K562 (cell line): ENCODE results near the gene TPCN1. TPM values are rescaled to one million over a fixed set of nuclear protein-coding genes. Genes with fewer than 3 reads are reported as not detected.

Experiments used
- ATAC-seq: fragments of 200-7000 bp; cut with Tn5 transposase; 3 replicates; pipeline ENCODE4 v1.9.1; 2020; ENCODE audit warnings: moderate library complexity
- BruUV-seq: library from RNA; stranded (reverse); fragments of 400-500 nt; replicated peaks from 2 replicates; lab custom pipeline; 2021; lab: Mats Ljungman, UMichigan
- CTCF ChIA-PET: fragments of 300-600 bp; formaldehyde crosslinking; extraction: SDS; loops from one replicate; lab custom pipeline; 2021; ENCODE audit warnings: low intra/inter-chr PET ratio; lab: Yijun Ruan, JAX
- POLR2A ChIA-PET: fragments of 300-600, 350-650 bp; sonication (Branson Sonifier 250); formaldehyde crosslinking; extraction: SDS; loops from one replicate; lab custom pipeline; 2021; ENCODE audit warnings: antibody characterized with exemption, inconsistent platforms; lab: Yijun Ruan, JAX
- DNase-seq, 4 experiments: peaks; one replicate each; pipeline versions ENCODE4 v3.0.0 to v3.0.0-alpha.2; 2011 to 2018; ENCODE audit warnings: low spot score in 3 of 4, mixed read lengths in 3 of 4; ENCODE audit errors: extremely low read depth in 1 of 4
- FAIRE-seq: peaks from 2 replicates; lab custom pipeline; 2011; peaks lifted over from hg19 to GRCh38; lab: Jason Lieb, UNC
- H2AFZ ChIP-seq: 2 replicates; pipeline ENCODE4 v1.6.0; 2011; ENCODE audit warnings: low read depth, low read length, control low read depth, inconsistent platforms
- H3K27ac ChIP-seq: fragments of 200-600 bp; 3 replicates; pipeline ENCODE4 v1.8.0; 2011; ENCODE audit warnings: low read depth, mild to moderate bottlenecking, control low read depth, inconsistent platforms, low read length, moderate library complexity, mixed read lengths; ENCODE audit errors: extremely low read depth
- H3K27me3 ChIP-seq, 2 experiments: fragments of 300-600 bp in 1 of 2; 2 replicates in 1 of 2; 3 replicates in 1 of 2; pipeline versions ENCODE4 v1.6.0 to v1.8.0; 2011; ENCODE audit warnings: inconsistent platforms in 2 of 2, low read length in 2 of 2, mild to moderate bottlenecking in 1 of 2, mixed read lengths in 1 of 2, moderate library complexity in 1 of 2; ENCODE audit not compliant: control insufficient read depth in 2 of 2, insufficient read depth in 2 of 2
- H3K36me3 ChIP-seq: fragments of 300-600 bp; 3 replicates; pipeline ENCODE4 v1.8.0; 2011; ENCODE audit warnings: mild to moderate bottlenecking, low read length, inconsistent platforms; ENCODE audit not compliant: control insufficient read depth, insufficient read depth
- H3K4me1 ChIP-seq, 2 experiments: fragments of 200-600 bp in 1 of 2; replicated peaks in 1 of 2; 2 replicates in 1 of 2; 3 replicates in 1 of 2; pipeline versions ENCODE4 v1.5.1 to v1.8.0; 2011; ENCODE audit warnings: inconsistent platforms in 2 of 2, low read length in 2 of 2, mild to moderate bottlenecking in 1 of 2, mixed read lengths in 1 of 2, moderate library complexity in 1 of 2; ENCODE audit not compliant: control insufficient read depth in 2 of 2, insufficient read depth in 2 of 2
- H3K4me2 ChIP-seq: 2 replicates; pipeline ENCODE4 v1.6.1; 2011; ENCODE audit warnings: low read length, control low read depth, inconsistent platforms, mixed read lengths; ENCODE audit not compliant: insufficient read depth
- H3K4me3 ChIP-seq: fragments of 200-600 bp; sonication (generic), shearing (Covaris generic); 2 replicates; pipeline ENCODE4 v1.5.1; 2016; ENCODE audit warnings: control low read depth, inconsistent platforms
- H3K79me2 ChIP-seq: fragments of 200-600 bp; 3 replicates; pipeline ENCODE4 v1.8.0; 2011; ENCODE audit warnings: low read length, inconsistent platforms; ENCODE audit not compliant: control insufficient read depth, insufficient read depth
- H3K9ac ChIP-seq, 2 experiments: 2 replicates each; pipeline versions ENCODE4 v1.6.0 to v1.6.1; 2011; ENCODE audit warnings: low read depth in 2 of 2, low read length in 2 of 2, control low read depth in 1 of 2, inconsistent platforms in 1 of 2, mild to moderate bottlenecking in 1 of 2, mixed read lengths in 1 of 2; ENCODE audit not compliant: insufficient read depth in 1 of 2
- H3K9me1 ChIP-seq: one replicate; pipeline ENCODE4 v1.6.0; 2011; ENCODE audit warnings: inconsistent platforms, mild to moderate bottlenecking, low read length, moderate library complexity; ENCODE audit not compliant: control insufficient read depth, insufficient read depth
- H3K9me3 ChIP-seq: replicated peaks from 2 replicates; pipeline ENCODE4 v1.5.1; 2011; ENCODE audit warnings: low read depth, low read length, inconsistent platforms; ENCODE audit not compliant: control insufficient read depth, insufficient read depth
- H4K20me1 ChIP-seq: replicated peaks from 2 replicates; pipeline ENCODE4 v1.6.1; 2011; ENCODE audit warnings: low read length, inconsistent platforms, mixed read lengths; ENCODE audit not compliant: control insufficient read depth, insufficient read depth
- ATF3 ChIP-seq, 2 experiments: fragments of 450-650 bp in 1 of 2; sonication (generic) in 1 of 2; formaldehyde crosslinking in 1 of 2; IDR thresholded peaks in 1 of 2; conservative IDR thresholded peaks in 1 of 2; 2 replicates each; pipeline versions ENCODE4 v1.6.1 to v1.8.1; 2016 to 2023; ENCODE audit warnings: mild to moderate bottlenecking in 2 of 2, moderate library complexity in 2 of 2, inconsistent platforms in 1 of 2, missing genetic modification reagents in 1 of 2
- BRF2 ChIP-seq: IDR thresholded peaks from 3 replicates; pipeline ENCODE4 v1.6.1; 2011; ENCODE audit warnings: borderline replicate concordance, mild to moderate bottlenecking; ENCODE audit not compliant: insufficient read length, insufficient read depth
- CBX5 ChIP-seq: IDR thresholded peaks from 2 replicates; pipeline ENCODE4 v1.6.1; 2014; ENCODE audit warnings: low read depth, borderline replicate concordance
- COPS2 ChIP-seq: fragments of 450-650 bp; conservative IDR thresholded peaks from 2 replicates; pipeline ENCODE4 v1.6.1; 2016; ENCODE audit warnings: mild to moderate bottlenecking, moderate library complexity
- DLX4 ChIP-seq: fragments of 250-450 bp; sonication (Bioruptor Pico); IDR thresholded peaks from 2 replicates; pipeline ENCODE4 v1.6.1; 2021; ENCODE audit warnings: mild to moderate bottlenecking
- ETS1 ChIP-seq: conservative IDR thresholded peaks from 2 replicates; pipeline ENCODE4 v1.6.1; 2011; ENCODE audit warnings: low read depth, mild to moderate bottlenecking, low read length; ENCODE audit not compliant: control insufficient read depth
- GABPA ChIP-seq: fragments of 200-800 bp; sonication (Bioruptor generic); conservative IDR thresholded peaks from 2 replicates; pipeline ENCODE4 v1.6.1; 2016; ENCODE audit warnings: low read depth, missing genetic modification characterization, missing compliant biosample characterization
- HIVEP1 ChIP-seq: fragments of 250-450 bp; sonication (Bioruptor Pico); IDR thresholded peaks from 2 replicates; pipeline ENCODE4 v1.4.0; 2020; ENCODE audit warnings: mild to moderate bottlenecking
- KLF16 ChIP-seq: IDR thresholded peaks from 2 replicates; pipeline ENCODE4 v1.6.1; 2016; ENCODE audit warnings: antibody characterized with exemption
- L3MBTL2 ChIP-seq: fragments of 450-650 bp; IDR thresholded peaks from 2 replicates; pipeline ENCODE4 v1.6.1; 2016; ENCODE audit warnings: mild to moderate bottlenecking, moderate library complexity
- PRMT5 ChIP-seq: sonication (generic); formaldehyde crosslinking; IDR thresholded peaks from 2 replicates; pipeline ENCODE4 v1.5.0; 2020; ENCODE audit warnings: missing genetic modification reagents
- PURB ChIP-seq: sonication (generic); formaldehyde crosslinking; IDR thresholded peaks from 2 replicates; pipeline ENCODE4 v1.9.0; 2021; ENCODE audit warnings: low read depth, mild to moderate bottlenecking, missing genetic modification reagents
- RBM22 ChIP-seq: fragments of 200-400 bp; formaldehyde crosslinking; IDR thresholded peaks from 2 replicates; pipeline ENCODE4 v1.6.1; 2018; ENCODE audit warnings: low read length, low read depth; ENCODE audit not compliant: poor library complexity, severe bottlenecking
- ZNF740 ChIP-seq, 3 experiments: fragments of 200-800 bp in 1 of 3; sonication (Bioruptor generic) in 1 of 3; sonication (generic) in 1 of 3; formaldehyde crosslinking in 1 of 3; IDR thresholded peaks; 2 replicates each; pipeline versions ENCODE4 v1.6.1 to v1.8.0; 2016 to 2022; ENCODE audit warnings: mild to moderate bottlenecking in 2 of 3, missing compliant biosample characterization in 2 of 3, missing genetic modification characterization in 2 of 3, missing genetic modification reagents in 1 of 3
- WGBS: fragments of 100-300 bp; shearing (Covaris generic); methylation state at CpG from one replicate; pipeline ENCODE4 v1.1.6; 2016; ENCODE audit warnings: low coverage, mixed read lengths; ENCODE audit not compliant: insufficient coverage; ENCODE audit errors: missing lambda C conversion rate; 5-methylcytosine and 5-hydroxymethylcytosine counted together
- in situ Hi-C: fragments of 300-500 bp; cut with MboI; formaldehyde crosslinking; loops from 4 replicates; pipeline ENCODE4 v1.15.0; 2018; ENCODE audit warnings: inconsistent platforms, mixed read lengths
- intact Hi-C: fragments of 100-400 bp; cut with micrococcal nuclease; formaldehyde crosslinking; loops from 2 replicates; pipeline ENCODE4 v1.14.2; 2022
- polyA plus RNA-seq, 8 experiments: library from polyadenylated mRNA; depleted of rRNA in 4 of 8; stranded (reverse) in 5 of 8; unstranded in 3 of 8; fragments of >200 nt; fragmentation: Nextera tagmentation in 2 of 8; fragmentation: Illumina TruSeq in 1 of 8; extraction: Ambion mirVana in 2 of 8; extraction: Trizol in 1 of 8; gene quantifications; 2 replicates each; pipeline versions ENCODE4 v1.2.1 to v1.2.3, GENCODE V29; 2011 to 2014; ENCODE audit warnings: inconsistent platforms in 1 of 8, missing spikeins in 1 of 8
- total RNA-seq, 7 experiments: library from RNA; depleted of rRNA in 6 of 7; stranded (reverse); fragments of >200 nt in 6 of 7; fragmentation: Illumina TruSeq in 2 of 7; extraction: Trizol in 2 of 7; gene quantifications; 2 replicates each; pipeline versions ENCODE4 v1.2.1 to v1.2.3, GENCODE V29; 2011 to 2021; ENCODE audit warnings: low replicate concordance in 1 of 7

Gene TPCN1
- total and polyA plus RNA-seq, 9 of the 15 experiments (the other 6 are each of a cell fraction or from before 2014, with no cell fraction given) = 0.80 to 23.8 (median 7.4) TPM

GRCh38 chr12:113250045-113250444 lies 28.8 kb downstream of the TPCN1 start (continued):
- TF ChIP-seq PURB (CRISPR knock-in tag) = no peak

GRCh38 chr12:113251404-113252070 lies 30.3 kb downstream of the TPCN1 start:
- no TSS peak for BruUV-seq
- Histone ChIP-seq H3K79me2 (no peaks in the 10 kb centered on the region), H2AFZ (no peak overlapping the region), H3K4me2 (no peak overlapping the region), H3K9ac (no peak overlapping the region), H4K20me1 (no peaks in the 10 kb centered on the region), H3K27me3 (no peaks in the 10 kb centered on the region), H3K4me3 (no peak overlapping the region), H3K4me1 (peaks cover 4 to 11% of the 10 kb centered on the region in 2 experiments; a peak in 2 of 5 replicates), H3K36me3 (peaks cover 29% of the 10 kb centered on the region; the same call in 2 of the 3 replicates), H3K9me1 (no peaks in the 10 kb centered on the region), H3K27ac (no peak overlapping the region), H3K9me3 (peaks cover 2% of the 10 kb centered on the region; the same call in 1 of the 2 replicates)
- ATAC-seq (no peak), DNase-seq (no peak), FAIRE-seq (no peak)
- in situ Hi-C loops = no loop called here
- intact Hi-C loops = no loop called here
- 80% methylated on average over 16 of the region's 16 CpGs for WGBS
- ChIA-PET POLR2A (no interaction called here), CTCF (no interaction called here)
- TF ChIP-seq BRF2 (no peak), RBM22 (no peak), DLX4 (CRISPR knock-in tag) (no peak), HIVEP1 (no peak), ZNF740 (CRISPR knock-in tag; IDR thresholded peaks at IDR 0.05) (no peak), ZNF740 (tag; IDR thresholded peaks at IDR 0.05) (no peak), L3MBTL2 (no peak), KLF16 (no peak), COPS2 (no peak), ATF3 (IDR thresholded peaks at IDR 0.05) (no peak), ATF3 (CRISPR knock-in tag; conservative IDR thresholded peaks at IDR 0.05) (no peak), ETS1 (no peak), CBX5 (no peak), GABPA (tag) (no peak), PRMT5 (CRISPR knock-in tag) (no peak)
